ENCODE data around the gene TNFSF12.
A peak's percentile ranks its signal among the peaks of the same experiment; 100 is the strongest.

The TNFSF12 gene

GRCh38 chr17:7538891-7539545, 9.8 kb upstream of the TNFSF12 start:
- no peak overlapping the region for H3K4me3 ChIP-seq (replicated peaks in 1 of 2; ENCODE audit: low read depth in 2 of 2, low read length in 2 of 2)
- peak in 1 of 2 donors; percentile 14 for DNase-seq (ENCODE audit: low read depth in 2 of 2)
- TF ChIP-seq, protein P1, sequence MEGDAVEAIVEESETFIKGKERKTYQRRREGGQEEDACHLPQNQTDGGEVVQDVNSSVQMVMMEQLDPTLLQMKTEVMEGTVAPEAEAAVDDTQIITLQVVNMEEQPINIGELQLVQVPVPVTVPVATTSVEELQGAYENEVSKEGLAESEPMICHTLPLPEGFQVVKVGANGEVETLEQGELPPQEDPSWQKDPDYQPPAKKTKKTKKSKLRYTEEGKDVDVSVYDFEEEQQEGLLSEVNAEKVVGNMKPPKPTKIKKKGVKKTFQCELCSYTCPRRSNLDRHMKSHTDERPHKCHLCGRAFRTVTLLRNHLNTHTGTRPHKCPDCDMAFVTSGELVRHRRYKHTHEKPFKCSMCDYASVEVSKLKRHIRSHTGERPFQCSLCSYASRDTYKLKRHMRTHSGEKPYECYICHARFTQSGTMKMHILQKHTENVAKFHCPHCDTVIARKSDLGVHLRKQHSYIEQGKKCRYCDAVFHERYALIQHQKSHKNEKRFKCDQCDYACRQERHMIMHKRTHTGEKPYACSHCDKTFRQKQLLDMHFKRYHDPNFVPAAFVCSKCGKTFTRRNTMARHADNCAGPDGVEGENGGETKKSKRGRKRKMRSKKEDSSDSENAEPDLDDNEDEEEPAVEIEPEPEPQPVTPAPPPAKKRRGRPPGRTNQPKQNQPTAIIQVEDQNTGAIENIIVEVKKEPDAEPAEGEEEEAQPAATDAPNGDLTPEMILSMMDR (IDR thresholded peaks at IDR 0.05; ENCODE audit: low read depth, low read length): no peak

- DNase-seq (ENCODE audit: low read depth in 2 of 2): no peak
- TF ChIP-seq, protein P1 (IDR thresholded peaks at IDR 0.05; ENCODE audit: low read depth, low read length): no peak
- H3K4me3 ChIP-seq (replicated peaks in 1 of 2; ENCODE audit: low read depth in 2 of 2, low read length in 2 of 2): no peak overlapping the region
Measured at GRCh38 chr17:7541074-7541621, 7.7 kb upstream of the TNFSF12 start.

DNA sequence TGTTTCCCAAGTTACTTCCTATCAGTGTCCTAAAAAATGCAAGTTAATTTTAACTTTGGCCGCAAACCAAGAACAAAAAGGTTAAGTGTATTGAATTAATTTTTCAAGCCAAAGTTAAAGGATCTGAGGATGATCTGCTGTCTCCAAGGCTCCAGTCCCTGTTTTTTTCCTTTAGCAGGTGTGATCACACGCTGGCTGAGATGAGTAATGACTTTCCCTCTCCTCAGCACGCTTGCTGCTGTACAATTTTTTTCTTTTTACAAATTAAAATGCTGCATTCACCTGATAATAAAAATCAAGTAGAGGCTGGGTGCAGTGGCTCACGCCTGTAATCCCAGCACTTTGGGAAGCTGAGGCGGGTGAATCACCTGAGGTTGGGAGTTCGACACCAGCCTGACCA, 3.9 kb upstream of the TNFSF12 start:
- no peak overlapping the region for H3K4me3 ChIP-seq (replicated peaks in 1 of 2; ENCODE audit: low read depth in 2 of 2, low read length in 2 of 2)
- TF ChIP-seq, protein P1 (IDR thresholded peaks at IDR 0.05; ENCODE audit: low read depth, low read length): no peak
- DNase-seq (ENCODE audit: low read depth in 2 of 2): peak in 1 of 2 donors; percentile 14

- TF ChIP-seq, protein P1 (IDR thresholded peaks at IDR 0.05; ENCODE audit: low read depth, low read length): no peak
- DNase-seq (ENCODE audit: low read depth in 2 of 2): no peak
- H3K4me3 ChIP-seq (replicated peaks in 1 of 2; ENCODE audit: low read depth in 2 of 2, low read length in 2 of 2): peak overlapping the region; percentile 45 to 57
Measured at GRCh38 chr17:7549401-7550055, 670 bp downstream of the TNFSF12 start.

DNA sequence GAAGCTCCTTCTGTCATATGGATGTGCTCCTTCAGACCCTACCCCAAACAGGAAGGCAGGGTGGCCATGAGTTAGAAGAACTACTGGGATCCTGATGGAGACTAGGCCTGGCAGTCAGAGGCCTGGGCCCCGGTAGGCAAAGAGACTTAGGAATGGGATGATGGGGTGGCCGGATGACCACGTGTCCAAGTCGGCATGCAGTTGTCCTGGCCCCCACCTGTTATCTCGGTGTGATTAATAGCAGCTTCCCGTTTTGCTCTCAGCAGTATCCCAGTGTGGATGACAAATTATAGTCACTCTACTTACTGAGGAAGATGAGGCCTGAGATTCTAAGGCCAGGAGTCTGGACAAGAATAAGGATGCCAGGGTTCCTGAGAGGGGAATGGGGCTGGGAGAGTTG, 1.5 kb downstream of the TNFSF12 start:
- TF ChIP-seq, protein P1 (IDR thresholded peaks at IDR 0.05; ENCODE audit: low read depth, low read length): no peak
- no peak overlapping the region for H3K4me3 ChIP-seq (replicated peaks in 1 of 2; ENCODE audit: low read depth in 2 of 2, low read length in 2 of 2)
- DNase-seq (ENCODE audit: low read depth in 2 of 2): no peak

- DNase-seq (ENCODE audit: low read depth in 2 of 2): no peak
- no peak overlapping the region for H3K4me3 ChIP-seq (replicated peaks in 1 of 2; ENCODE audit: low read depth in 2 of 2, low read length in 2 of 2)
- TF ChIP-seq, protein P1 (IDR thresholded peaks at IDR 0.05; ENCODE audit: low read depth, low read length): no peak
Measured at GRCh38 chr17:7551396-7551795, 2.5 kb downstream of the TNFSF12 start.

All from cardiac fibroblast (primary cell).